Hematopoietic multipotent progenitor cell (in vitro differentiated cells): ENCODE data around the gene ACOX3. TPM values are rescaled to one million over a fixed set of nuclear protein-coding genes. Genes with fewer than 3 reads are reported as not detected.
"Not testable (repeated sequence)": the region's sequence is repeated elsewhere in the genome, so short reads cannot be mapped to it uniquely, and the experiment has no call there.

Experiments used
- DNase-seq, 3 donors: peaks; one replicate each; pipeline ENCODE4 v3.0.0-alpha.2; 2011 to 2015; ENCODE audit warnings: low read depth in 2 of 3, low spot score in 2 of 3
- total RNA-seq: library from RNA; depleted of rRNA; stranded (reverse); fragments of >200 nt; gene quantifications from one replicate; pipeline ENCODE4 v1.2.3, GENCODE V29; 2012

The ACOX3 gene
- total RNA-seq, 1 donor, result 26.9 TPM

- DNase-seq, result no peak
These were observed 96.6 kb downstream of the ACOX3 start for GRCh38 chr4:8343967-8344331.

- DNase-seq, result no peak
These were observed 97.1 kb downstream of the ACOX3 start for GRCh38 chr4:8343262-8343966.

GRCh38 chr4:8342651-8343261, 97.8 kb downstream of the ACOX3 start:
- no peak for DNase-seq

- DNase-seq, result no peak
These were observed 98.8 kb downstream of the ACOX3 start for GRCh38 chr4:8341691-8342090.

- not testable (repeated sequence) for DNase-seq
These were observed 99.2 kb downstream of the ACOX3 start for GRCh38 chr4:8341281-8341680.

GRCh38 chr4:8340781-8341241, 99.7 kb downstream of the ACOX3 start:
- no peak for DNase-seq

- DNase-seq, result peak in 1 of 3 donors; percentile 30
These were observed 102.1 kb downstream of the ACOX3 start for GRCh38 chr4:8338351-8338961.

GRCh38 chr4:8336412-8337075, 104.0 kb downstream of the ACOX3 start:
- no peak for DNase-seq

- no peak for DNase-seq
These were observed 104.7 kb downstream of the ACOX3 start for GRCh38 chr4:8335848-8336247.

GRCh38 chr4:8334786-8335460, 105.6 kb downstream of the ACOX3 start:
- no peak for DNase-seq

- DNase-seq, result no peak
These were observed 106.6 kb downstream of the ACOX3 start for GRCh38 chr4:8333726-8334460.

GRCh38 chr4:8332891-8333331, 107.6 kb downstream of the ACOX3 start:
- no peak for DNase-seq

- DNase-seq, result no peak
These were observed 108.3 kb downstream of the ACOX3 start for GRCh38 chr4:8332038-8332857.

- DNase-seq, result peak in 2 of 3 donors; percentile 45 to 46
These were observed 109.0 kb downstream of the ACOX3 start for GRCh38 chr4:8331575-8331955.

- DNase-seq, result no peak
These were observed 109.5 kb downstream of the ACOX3 start for GRCh38 chr4:8330821-8331574.

- no peak for DNase-seq
These were observed 110.4 kb downstream of the ACOX3 start for GRCh38 chr4:8329859-8330761.

- DNase-seq, result no peak
These were observed 111.0 kb downstream of the ACOX3 start for GRCh38 chr4:8329560-8329858.
